SK-N-MC (cell line): ENCODE measurements around the gene PCBP3.
"Not testable (repeated sequence)": the region's sequence is repeated elsewhere in the genome, so short reads cannot be mapped to it uniquely, and the experiment has no call there.

Source experiments
- DNase-seq: peaks from one replicate; pipeline ENCODE4 v3.0.0-alpha.2; 2011; ENCODE audit warnings: low read depth, low spot score
- H3K27ac ChIP-seq: fragments of 200-600 bp; sonication (generic); 2 replicates; pipeline ENCODE4 v1.5.1; 2016; ENCODE audit warnings: mixed run types
- H3K36me3 ChIP-seq: fragments of 200-600 bp; sonication (generic); 2 replicates; pipeline ENCODE4 v1.6.1; 2017; ENCODE audit warnings: antibody characterized with exemption, low read length, mixed read lengths; ENCODE audit not compliant: insufficient read depth
- H3K4me3 ChIP-seq: fragments of 200-600 bp; sonication (generic); 2 replicates; pipeline ENCODE4 v1.5.1; 2016
- H3K9ac ChIP-seq: fragments of 200-600 bp; sonication (generic); 2 replicates; pipeline ENCODE4 v1.8.0; 2017; ENCODE audit warnings: mixed run types, mixed read lengths; ENCODE audit not compliant: insufficient read length
- H3K9me3 ChIP-seq: fragments of 200-600 bp; sonication (generic); 2 replicates; pipeline ENCODE4 v1.6.1; 2017; ENCODE audit warnings: low read depth, mild to moderate bottlenecking, antibody characterized with exemption, low read length, moderate library complexity, mixed read lengths
- EZH2 ChIP-seq: fragments of 200-600 bp; sonication (generic); IDR thresholded peaks from one replicate; pipeline ENCODE4 v1.6.1; 2017; ENCODE audit warnings: antibody characterized with exemption
- FOXP2 ChIP-seq: optimal IDR thresholded peaks from 2 replicates; pipeline ENCODE3; 2011; ENCODE audit warnings: mild to moderate bottlenecking, moderate library complexity; ENCODE audit not compliant: insufficient read depth; ENCODE audit errors: extremely low read length, control extremely low read depth
- POLR2AphosphoS5 ChIP-seq: IDR thresholded peaks from 2 replicates; pipeline ENCODE4 v1.6.1; 2012; ENCODE audit warnings: mild to moderate bottlenecking, low read depth, low read length, borderline replicate concordance

PCBP3 gene

DNA sequence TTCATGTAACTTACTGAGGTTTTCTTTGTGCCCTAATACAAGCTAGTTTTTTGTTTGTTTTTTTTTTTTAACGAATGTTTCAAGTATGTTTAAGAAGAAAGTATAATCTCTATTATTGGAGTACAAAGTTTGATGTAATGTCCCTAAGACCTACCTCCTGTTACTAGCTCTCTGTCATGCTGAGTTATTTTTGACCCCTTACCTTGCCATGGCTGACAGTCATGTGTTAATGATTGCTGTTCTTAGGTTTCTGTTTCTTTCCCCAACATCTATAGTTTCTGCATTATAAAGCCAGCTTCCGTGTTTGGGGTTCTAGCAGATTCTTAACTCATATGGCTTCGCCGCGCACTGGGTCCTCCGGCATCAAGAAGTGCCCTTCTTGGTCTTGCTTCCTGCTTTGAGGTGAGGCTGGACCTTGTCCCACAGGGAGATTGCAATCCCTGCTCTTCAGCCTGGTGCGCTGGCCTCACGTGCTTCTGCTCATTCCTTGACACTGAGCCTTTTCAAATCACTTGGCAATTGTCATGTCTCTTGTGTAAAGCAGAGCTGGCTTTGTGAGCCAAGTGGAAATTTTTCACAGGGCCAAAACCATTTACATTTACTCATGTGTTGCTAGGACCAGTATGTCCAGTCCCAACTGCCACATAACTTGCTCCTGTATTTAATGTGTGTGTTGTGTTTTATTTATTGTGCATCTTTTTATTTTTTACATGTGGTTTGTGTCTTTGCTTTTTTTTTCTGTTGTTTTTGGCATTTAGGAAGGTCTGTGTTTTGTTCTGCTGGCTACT is 203.0 kb downstream of the PCBP3 start:
- Histone ChIP-seq H3K36me3 (no peaks in the 10 kb centered on the region), H3K9ac (no peak overlapping the region), H3K9me3 (no peaks in the 10 kb centered on the region), H3K27ac (no peak overlapping the region), H3K4me3 (no peak overlapping the region)
- DNase-seq: no peak
- no peak for TF ChIP-seq FOXP2
- TF ChIP-seq POLR2AphosphoS5: no peak
- TF ChIP-seq EZH2: no peak

DNA sequence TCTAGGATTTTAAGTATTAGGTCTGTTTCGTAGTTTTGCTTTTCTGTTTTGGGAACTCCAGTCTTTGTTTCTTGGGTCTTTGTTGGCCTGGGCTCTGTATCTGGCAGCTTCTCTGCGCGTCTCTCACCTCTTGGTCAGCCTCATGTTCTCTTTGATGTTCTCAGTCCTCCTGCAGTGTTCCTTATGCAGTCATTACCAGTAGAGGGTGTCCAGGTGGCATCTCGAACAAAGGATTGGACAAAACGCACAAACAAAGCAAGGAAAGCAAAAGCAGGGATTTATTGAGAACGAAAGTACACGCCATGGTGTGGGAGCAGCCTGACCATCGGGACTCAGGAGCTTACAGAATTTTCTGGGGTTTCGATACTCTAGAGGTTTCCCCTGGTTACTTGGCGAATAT is 204.3 kb downstream of the PCBP3 start:
- Histone ChIP-seq H3K36me3 (no peaks in the 10 kb centered on the region), H3K9me3 (no peaks in the 10 kb centered on the region), H3K9ac (no peak overlapping the region), H3K4me3 (no peak overlapping the region), H3K27ac (no peak overlapping the region)
- TF ChIP-seq FOXP2 (no peak), EZH2 (no peak), POLR2AphosphoS5 (no peak)
- DNase-seq: no peak

DNA sequence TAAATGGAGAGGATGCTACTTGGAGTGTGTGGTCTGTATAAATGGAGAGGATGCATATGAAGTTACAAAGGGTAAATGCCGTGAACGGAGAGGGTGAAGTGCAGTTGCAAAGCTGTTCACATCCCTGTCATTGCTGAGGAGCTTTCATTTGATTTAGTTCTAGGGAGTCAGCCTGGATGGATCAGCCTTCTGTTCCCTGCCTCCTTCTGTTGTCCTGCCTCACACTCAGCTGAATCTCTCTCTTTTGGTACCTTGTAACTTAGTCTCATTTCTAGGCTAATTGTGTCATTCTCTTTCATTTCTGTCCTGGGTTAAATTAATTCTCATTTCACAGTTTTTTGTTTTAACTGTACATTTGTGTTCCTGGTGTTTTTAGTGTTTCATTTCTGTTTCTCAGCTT is 204.8 kb downstream of the PCBP3 start:
- Histone ChIP-seq H3K4me3 (no peak overlapping the region), H3K9ac (no peak overlapping the region), H3K36me3 (no peaks in the 10 kb centered on the region), H3K27ac (no peak overlapping the region), H3K9me3 (no peaks in the 10 kb centered on the region)
- no peak for DNase-seq
- no peak for TF ChIP-seq EZH2
- TF ChIP-seq POLR2AphosphoS5: no peak
- TF ChIP-seq FOXP2: no peak

DNA sequence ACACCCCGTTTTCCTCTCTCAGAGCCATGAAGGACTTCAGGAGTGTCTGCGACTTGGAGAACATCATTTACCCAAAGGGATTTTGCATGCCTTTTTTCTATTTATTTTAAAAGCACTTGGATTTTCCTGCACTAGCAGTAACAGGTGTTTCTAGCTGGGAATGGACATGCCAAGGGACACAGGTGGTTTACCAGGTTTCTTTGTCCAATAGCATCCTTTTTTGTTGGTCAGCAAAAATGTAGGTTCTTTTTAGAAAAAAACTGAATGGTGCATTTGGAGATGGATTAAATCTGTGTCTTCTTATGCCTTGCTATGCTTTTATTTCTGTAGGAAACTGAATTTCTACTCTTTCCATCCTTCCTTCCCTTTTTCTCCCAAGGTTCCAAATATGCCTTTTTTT is 205.3 kb downstream of the PCBP3 start:
- TF ChIP-seq EZH2: no peak
- no peak for TF ChIP-seq POLR2AphosphoS5
- Histone ChIP-seq H3K9me3 (no peaks in the 10 kb centered on the region), H3K4me3 (no peak overlapping the region), H3K9ac (no peak overlapping the region), H3K27ac (no peak overlapping the region), H3K36me3 (no peaks in the 10 kb centered on the region)
- no peak for DNase-seq

DNA sequence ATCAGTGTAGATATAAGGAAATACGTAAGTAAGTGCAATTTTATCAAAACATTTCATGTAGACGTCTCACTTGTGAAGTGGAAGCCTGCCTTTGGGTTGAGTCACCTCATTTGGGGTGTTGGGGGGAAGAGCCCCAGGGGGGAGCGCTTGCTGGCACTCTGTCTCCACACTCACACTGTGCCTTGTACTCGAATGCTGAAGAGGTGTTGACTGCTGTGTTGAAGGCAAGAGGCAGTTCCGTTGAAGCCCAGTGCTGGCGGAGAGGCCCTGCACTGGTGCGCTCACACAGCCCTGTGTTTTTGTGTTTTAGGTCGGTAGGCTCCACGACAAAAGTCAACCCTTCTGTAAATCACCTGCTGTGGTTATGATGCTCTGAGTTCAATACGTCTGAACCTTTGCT is 206.1 kb downstream of the PCBP3 start:
- no peaks in the 10 kb centered on the region for H3K36me3 ChIP-seq
- no peak overlapping the region for H3K9ac ChIP-seq
- TF ChIP-seq EZH2 (no peak), POLR2AphosphoS5 (no peak), FOXP2 (no peak)
- no peak for DNase-seq
- no peak overlapping the region for H3K4me3 ChIP-seq
- no peaks in the 10 kb centered on the region for H3K9me3 ChIP-seq
- no peak overlapping the region for H3K27ac ChIP-seq

DNA sequence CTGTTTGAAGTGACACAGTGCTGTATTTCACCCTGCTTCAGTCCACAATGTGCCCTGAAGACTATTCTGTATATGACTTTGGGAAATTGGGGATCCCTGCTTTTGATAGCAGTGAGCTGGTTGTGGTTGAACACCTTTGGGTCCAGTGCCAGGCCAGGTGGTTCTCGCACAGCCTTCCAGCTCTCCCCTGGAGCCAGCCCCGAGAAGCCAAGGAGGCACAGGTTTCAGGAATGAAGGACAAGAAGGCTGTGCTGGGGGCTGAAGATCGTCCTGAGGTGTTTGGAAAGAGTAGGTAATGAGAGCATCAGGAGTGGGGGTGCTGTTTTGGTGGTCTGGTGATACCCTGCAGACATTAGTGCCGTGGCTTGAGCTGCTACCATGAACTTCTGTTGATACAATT is 206.7 kb downstream of the PCBP3 start:
- Histone ChIP-seq H3K9me3 (no peaks in the 10 kb centered on the region), H3K36me3 (no peaks in the 10 kb centered on the region), H3K9ac (no peak overlapping the region), H3K27ac (no peak overlapping the region), H3K4me3 (no peak overlapping the region)
- no peak for DNase-seq
- no peak for TF ChIP-seq POLR2AphosphoS5
- no peak for TF ChIP-seq FOXP2
- TF ChIP-seq EZH2: no peak

DNA sequence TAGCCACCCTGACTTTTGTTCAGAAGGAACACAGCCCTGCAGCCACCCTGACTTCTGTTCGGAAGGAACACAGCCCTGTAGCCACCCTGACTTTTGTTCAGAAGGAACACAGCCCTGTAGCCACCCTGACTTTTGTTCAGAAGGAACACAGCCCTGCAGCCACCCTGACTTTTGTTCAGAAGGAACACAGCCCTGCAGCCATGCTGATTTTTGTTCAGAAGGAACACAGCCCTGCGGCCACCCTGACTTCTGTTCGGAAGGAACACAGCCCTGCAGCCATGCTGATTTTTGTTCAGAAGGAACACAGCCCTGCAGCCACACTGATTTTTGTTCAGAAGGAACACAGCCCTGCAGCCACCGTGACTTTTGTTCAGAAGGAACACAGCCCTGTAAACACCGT is 208.9 kb downstream of the PCBP3 start:
- H3K9ac ChIP-seq, H3K4me3 ChIP-seq, H3K27ac ChIP-seq, H3K36me3 ChIP-seq, H3K9me3 ChIP-seq, DNase-seq: not testable (repeated sequence)

DNA sequence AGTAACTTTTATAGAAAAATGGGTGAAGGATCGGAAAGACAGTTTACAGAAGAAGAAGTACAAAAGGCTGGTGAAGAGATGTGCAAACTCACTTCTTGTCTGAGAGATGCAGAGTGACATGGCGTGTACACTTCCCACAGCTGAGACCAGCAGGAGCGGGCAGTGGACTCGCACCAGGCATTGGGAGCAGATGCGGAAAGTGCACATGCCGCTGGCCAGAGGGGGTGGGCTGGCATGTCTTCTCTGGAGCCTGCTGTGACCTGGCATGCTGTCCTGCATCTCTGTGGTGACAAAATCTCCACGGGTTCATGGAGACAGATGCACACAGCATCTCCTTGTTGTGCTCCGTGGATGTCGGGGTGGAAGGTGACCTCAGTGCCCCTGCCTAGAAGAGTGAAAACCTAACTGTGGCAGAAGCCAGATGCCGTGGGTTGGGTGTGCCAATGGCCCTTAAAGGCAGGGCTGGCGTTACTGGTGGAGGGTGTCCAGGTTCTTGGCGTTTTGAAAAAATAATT is 209.4 kb downstream of the PCBP3 start:
- TF ChIP-seq EZH2 (no peak), FOXP2 (no peak), POLR2AphosphoS5 (no peak)
- no peaks in the 10 kb centered on the region for H3K36me3 ChIP-seq
- DNase-seq: no peak

DNA sequence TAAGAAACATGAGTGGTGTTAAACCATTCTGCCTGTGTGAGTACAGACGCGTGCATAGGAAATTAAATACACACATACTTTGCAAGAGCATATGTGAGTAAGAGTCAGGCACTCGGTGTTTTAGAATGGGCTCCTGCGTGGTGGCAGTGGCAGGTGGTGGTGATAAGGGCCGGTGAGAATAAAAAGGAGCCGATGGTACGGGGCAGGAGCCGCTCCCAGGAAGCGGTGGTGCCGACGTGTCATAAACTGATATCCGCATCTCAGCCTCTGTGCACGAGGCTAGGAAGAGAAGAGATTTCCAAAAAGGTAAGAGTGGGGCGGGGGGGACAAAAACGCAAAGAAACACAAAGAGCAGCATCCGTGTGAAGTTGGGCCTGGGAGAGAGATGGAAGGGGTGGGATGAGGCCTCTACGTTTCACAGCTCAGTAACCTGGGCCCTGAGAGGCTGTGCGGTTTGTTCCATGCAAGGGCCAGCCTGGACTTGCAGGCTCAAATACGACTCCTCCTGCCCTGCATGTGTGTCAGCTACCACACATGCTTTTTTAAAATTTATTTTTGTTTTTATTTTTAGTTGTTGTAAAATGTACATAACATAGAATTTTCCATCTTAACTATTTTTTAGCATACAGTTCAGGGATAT is 210.3 kb downstream of the PCBP3 start:
- no peaks in the 10 kb centered on the region for H3K36me3 ChIP-seq
- DNase-seq: no peak
- H3K9ac ChIP-seq: no peak overlapping the region
- H3K9me3 ChIP-seq: no peaks in the 10 kb centered on the region
- H3K4me3 ChIP-seq: no peak overlapping the region
- no peak for TF ChIP-seq POLR2AphosphoS5
- no peak for TF ChIP-seq FOXP2
- no peak for TF ChIP-seq EZH2
- H3K27ac ChIP-seq: no peak overlapping the region

More for the DNA sequence above, 209.4 kb downstream of the PCBP3 start:
- no peak overlapping the region for H3K27ac ChIP-seq
- no peaks in the 10 kb centered on the region for H3K9me3 ChIP-seq
- H3K4me3 ChIP-seq: no peak overlapping the region
- no peak overlapping the region for H3K9ac ChIP-seq
